GM10847 (cell line): Measurements from ENCODE around the gene RUNX1.

Source experiments
- POLR2A ChIP-seq: IDR thresholded peaks from 2 replicates; pipeline ENCODE4 v1.6.1; 2011; ENCODE audit not compliant: insufficient read length; ENCODE audit errors: extremely low read depth

Gene RUNX1

GRCh38 chr21:34944015-34944755 lies 104.9 kb downstream of the RUNX1 start:
- TF ChIP-seq POLR2A: no peak

DNA sequence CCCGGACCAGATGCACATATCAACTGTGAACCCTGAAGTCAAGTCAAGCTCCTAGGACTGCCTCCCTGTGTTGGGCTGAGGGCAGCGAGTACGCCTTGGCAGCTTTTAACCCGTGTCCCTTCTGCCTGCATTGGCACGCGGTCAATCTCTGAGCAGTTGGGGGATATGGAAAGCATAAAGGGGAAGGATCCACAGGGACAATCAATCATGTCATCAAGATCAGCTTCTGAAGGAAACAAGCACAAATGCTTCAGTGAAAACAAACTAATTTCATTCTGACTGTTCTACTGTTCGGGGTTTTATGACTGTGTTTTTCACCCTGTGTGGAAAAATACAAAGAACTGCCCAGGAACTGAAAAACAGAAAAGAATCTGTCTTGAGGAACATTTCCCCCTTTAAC lies 106.2 kb downstream of the RUNX1 start:
- no peak for TF ChIP-seq POLR2A

DNA sequence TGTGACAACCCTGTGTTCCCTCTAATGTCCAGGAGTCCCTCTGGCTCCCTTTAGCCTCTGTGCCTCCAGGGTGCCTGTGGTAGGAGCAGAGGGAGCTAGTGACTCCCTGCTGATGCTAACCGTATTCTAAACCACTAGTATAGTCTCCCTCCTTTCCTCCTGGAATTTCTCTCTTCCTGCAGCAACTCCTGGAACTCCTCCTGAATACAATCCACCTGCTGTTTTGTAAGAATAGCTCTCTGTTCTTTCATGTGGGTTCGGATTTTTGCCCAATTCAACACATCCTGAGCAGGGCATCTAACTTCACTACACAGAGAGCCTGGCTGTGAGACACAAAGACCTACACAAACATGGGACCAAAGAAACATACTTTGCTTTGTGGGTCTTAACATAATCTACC lies 107.9 kb downstream of the RUNX1 start:
- no peak for TF ChIP-seq POLR2A

- no peak for TF ChIP-seq POLR2A
Measured at GRCh38 chr21:34939673-34940331, 109.3 kb downstream of the RUNX1 start.

DNA sequence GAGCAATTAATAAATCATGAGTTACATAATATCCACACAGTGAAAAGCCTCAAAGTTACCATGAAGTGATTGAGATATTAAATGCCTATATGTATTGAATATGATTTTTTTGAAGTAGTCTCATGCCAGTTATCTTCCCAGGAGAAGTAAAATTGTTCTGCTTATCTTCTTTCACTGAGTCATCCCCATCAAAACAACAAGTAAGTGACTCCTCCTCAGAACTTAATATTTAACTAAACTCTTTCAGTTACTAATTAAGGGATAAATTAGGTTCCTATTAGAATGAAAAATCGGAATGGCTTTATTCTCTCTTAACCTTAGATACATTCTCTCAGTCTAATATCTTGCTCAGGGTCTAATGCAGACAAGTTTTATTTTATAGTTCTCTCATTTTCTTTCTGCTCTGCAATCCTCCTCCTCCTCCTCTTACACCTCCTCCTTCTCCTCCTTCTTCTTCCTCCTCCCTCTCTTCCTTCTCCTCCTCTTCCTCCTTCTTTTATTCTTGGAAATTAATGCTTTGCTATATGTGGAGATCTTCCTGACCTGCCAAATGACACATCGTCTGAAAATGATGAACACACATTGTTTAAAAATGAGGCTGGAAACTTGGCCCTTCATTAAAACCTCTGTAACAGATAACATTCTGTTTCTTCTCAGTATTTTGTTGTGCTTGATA lies 110.9 kb downstream of the RUNX1 start:
- TF ChIP-seq POLR2A: no peak

GRCh38 chr21:34936883-34937563 lies 112.1 kb downstream of the RUNX1 start:
- TF ChIP-seq POLR2A: no peak

DNA sequence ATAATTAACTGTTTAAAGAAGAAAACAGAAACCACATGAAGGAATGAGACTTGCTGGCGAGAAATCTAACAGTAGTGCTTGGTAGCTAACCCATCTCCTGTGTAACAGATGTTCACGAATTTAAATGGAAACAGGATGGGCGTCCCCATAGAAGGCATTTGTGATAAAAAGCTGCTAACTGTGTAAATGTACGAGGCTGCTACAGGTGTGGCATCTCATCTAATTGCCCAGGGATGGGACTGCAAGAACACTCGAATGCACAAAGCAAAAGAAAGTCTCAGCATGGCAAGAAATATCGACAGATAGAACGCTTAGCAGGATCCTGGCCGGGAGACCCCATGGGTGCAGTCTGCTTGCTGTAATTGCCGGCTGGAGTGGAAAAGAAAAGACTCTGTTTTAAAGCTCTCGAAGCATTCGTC lies 112.7 kb downstream of the RUNX1 start:
- no peak for TF ChIP-seq POLR2A

DNA sequence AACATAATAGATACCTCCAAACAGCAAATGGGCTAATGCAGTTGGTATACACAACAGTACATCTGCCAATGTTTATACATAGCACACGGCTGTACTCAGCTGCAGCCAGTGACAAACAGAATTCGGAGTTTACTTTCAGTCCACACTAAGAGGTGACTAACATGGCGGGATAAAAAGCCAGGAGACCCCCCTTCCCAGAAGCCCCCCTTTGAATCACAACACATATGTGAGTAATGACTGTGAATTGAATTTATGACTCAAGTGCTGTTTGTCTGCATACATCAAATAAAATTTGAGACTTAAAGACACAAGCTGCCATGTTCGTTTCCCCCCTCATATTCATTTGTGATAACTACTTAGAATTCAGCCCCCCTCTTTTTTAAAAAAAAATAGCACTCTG lies 113.2 kb downstream of the RUNX1 start:
- TF ChIP-seq POLR2A: no peak

- TF ChIP-seq POLR2A: no peak
Measured at GRCh38 chr21:34935452-34935851, 113.7 kb downstream of the RUNX1 start.

- TF ChIP-seq POLR2A: no peak
Measured at GRCh38 chr21:34934350-34934749, 114.8 kb downstream of the RUNX1 start.

DNA sequence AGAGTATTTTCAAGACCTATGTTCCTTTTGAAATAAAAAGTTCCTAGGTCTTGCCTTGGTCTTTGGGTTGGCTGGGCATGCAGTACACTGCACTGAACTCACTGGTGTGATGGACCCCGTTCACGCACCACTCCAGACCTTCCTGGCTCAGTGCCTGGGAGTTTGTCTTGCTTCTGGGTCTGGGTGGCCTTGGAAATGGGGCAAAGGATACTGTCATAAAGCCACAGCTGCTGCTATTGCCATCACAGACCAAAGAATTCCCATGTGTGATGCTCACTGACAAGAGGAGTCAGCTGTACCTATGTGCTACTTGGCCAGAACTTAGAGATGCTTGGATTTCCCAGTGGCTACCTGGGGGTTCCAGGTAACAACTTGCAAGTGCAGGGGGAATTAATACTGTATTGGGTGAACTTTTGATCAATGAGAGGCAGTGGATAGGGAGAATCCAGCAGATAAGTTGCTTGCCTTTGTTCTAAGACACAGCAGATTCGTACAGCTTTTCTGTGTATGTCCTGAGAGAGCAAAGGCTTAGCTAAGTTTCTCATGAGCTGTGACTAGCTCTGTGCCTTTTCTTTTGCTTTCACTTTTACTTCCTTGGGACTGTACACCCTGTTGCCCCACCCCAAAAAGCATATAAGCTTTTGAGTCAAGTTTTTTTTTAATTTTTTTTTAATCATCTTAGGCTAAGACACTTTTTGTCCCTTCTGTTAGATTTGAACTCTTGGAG lies 115.3 kb downstream of the RUNX1 start:
- no peak for TF ChIP-seq POLR2A

GRCh38 chr21:34932233-34932632 lies 116.9 kb downstream of the RUNX1 start:
- TF ChIP-seq POLR2A: no peak

DNA sequence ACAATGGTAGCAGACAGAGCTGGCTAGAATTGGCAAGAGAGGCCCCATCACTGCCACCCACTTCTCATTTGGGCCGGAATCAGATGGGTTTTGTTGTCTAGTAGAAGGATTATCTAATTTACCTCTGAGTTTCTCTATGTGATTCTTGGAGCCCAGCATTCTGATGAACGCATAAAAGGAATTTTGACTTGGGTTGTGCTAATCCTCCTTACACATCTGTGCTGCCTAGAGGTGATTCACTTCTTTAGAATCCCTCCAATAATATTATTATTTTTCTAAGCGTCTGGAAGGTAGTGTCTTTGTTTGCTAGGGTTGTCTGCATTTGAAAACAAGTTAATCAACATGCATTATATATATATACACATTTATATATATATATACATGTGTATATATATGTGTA lies 118.1 kb downstream of the RUNX1 start:
- no peak for TF ChIP-seq POLR2A

DNA sequence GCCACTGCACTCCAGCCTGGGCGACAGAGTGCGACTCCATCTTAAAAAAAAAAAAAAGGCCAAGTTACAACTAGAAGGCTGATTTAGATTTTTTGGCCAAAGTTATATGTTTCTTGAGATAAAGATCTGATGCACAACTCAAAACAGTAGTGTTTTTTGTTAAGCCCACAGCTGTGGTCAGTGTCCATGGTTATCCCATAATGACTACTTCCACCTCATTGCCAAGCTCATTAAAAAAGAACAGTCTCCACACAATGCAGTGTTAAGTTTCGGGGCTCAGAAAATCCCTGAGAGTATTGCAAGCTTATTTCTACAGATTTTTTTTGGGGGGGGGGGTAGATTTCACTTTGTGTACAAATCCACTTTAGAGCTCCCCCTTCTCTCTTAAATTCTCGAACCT lies 120.5 kb downstream of the RUNX1 start:
- no peak for TF ChIP-seq POLR2A

- TF ChIP-seq POLR2A: no peak
Measured at GRCh38 chr21:34927992-34928391, 121.1 kb downstream of the RUNX1 start.

DNA sequence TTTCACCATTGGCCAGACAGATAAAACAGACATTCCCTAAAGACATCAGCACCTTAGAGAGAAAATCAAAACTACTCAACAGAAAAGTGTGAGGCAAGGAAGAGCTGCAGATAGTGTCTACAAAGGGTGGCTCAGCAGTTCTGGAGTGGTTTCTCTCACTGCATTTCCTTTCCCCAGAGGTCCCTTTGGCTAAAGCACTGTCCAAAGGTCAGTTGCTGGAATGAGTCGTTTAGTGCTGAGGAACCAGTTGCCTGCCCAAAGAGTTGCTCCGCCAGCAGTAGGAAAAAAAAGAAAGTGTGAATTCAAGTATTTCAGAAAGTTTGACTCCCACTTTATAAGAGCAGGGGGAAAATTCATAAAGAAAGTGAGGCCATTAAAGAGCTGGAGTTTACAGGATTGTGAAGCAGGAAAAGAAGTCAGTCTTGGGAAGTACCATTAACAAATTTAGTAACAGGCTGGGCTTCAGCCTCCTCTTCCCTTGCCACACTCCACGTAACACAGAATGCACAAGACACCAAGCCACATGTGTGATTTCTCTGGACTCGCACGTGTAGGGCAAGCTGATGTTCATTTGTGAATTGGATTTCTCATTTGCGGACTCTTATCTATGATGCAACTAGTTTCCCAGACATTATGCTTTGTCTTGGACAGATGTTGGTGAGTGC lies 122.2 kb downstream of the RUNX1 start:
- no peak for TF ChIP-seq POLR2A
